MV-4-11 (cell line): ENCODE results near the gene SNX33.

ENCODE experiments used
- DNase-seq: peaks from one replicate; lab custom pipeline; 2025; lab: John Stamatoyannopoulos, UW

The SNX33 gene

GRCh38 chr15:75641179-75641503 lies 6.6 kb upstream of the SNX33 start:
- no peak for DNase-seq

- no peak for DNase-seq
Measured at GRCh38 chr15:75641603-75642002, 6.1 kb upstream of the SNX33 start.

GRCh38 chr15:75644376-75644775 lies 3.3 kb upstream of the SNX33 start:
- DNase-seq: no peak

- DNase-seq: no peak
Measured at GRCh38 chr15:75646112-75646943, 1.4 kb upstream of the SNX33 start.

- DNase-seq: no peak
Measured at GRCh38 chr15:75646944-75647364, 758 bp upstream of the SNX33 start.

GRCh38 chr15:75648156-75649000 lies 666 bp downstream of the SNX33 start:
- no peak for DNase-seq

- no peak for DNase-seq
Measured at GRCh38 chr15:75649045-75649761, 1.5 kb downstream of the SNX33 start.

GRCh38 chr15:75649848-75650247 lies 2.1 kb downstream of the SNX33 start:
- DNase-seq: no peak

GRCh38 chr15:75650908-75651809 lies 3.4 kb downstream of the SNX33 start:
- DNase-seq: peak; percentile 34

GRCh38 chr15:75651810-75652543 lies 4.3 kb downstream of the SNX33 start:
- no peak for DNase-seq

- no peak for DNase-seq
Measured at GRCh38 chr15:75653347-75653913, 5.7 kb downstream of the SNX33 start.

- no peak for DNase-seq
Measured at GRCh38 chr15:75654201-75654907, 6.6 kb downstream of the SNX33 start.

- no peak for DNase-seq
Measured at GRCh38 chr15:75655931-75656330, 8.2 kb downstream of the SNX33 start.

- no peak for DNase-seq
Measured at GRCh38 chr15:75656331-75656730, 8.6 kb downstream of the SNX33 start.

- no peak for DNase-seq
Measured at GRCh38 chr15:75656813-75657212, 9.1 kb downstream of the SNX33 start.

- no peak for DNase-seq
Measured at GRCh38 chr15:75659141-75659771, 11.5 kb downstream of the SNX33 start.

GRCh38 chr15:75659928-75660645 lies 12.4 kb downstream of the SNX33 start:
- no peak for DNase-seq

- peak; percentile 80 for DNase-seq
Measured at GRCh38 chr15:75661100-75661755, 13.5 kb downstream of the SNX33 start.
